ENCODE data around the gene ESD.

- TF ChIP-seq POLR2AphosphoS5 (IDR thresholded peaks at IDR 0.05; ENCODE audit: insufficient read depth in 1 of 2, low read depth in 1 of 2) (no peak), CTCF (IDR thresholded peaks at IDR 0.05) (no peak), POLR2A (IDR thresholded peaks at IDR 0.05) (no peak)
These were observed 23.4 kb downstream of the ESD start for GRCh38 chr13:46773541-46773940.
